Measurements from ENCODE around the gene PLEKHA1.

The PLEKHA1 gene

DNA sequence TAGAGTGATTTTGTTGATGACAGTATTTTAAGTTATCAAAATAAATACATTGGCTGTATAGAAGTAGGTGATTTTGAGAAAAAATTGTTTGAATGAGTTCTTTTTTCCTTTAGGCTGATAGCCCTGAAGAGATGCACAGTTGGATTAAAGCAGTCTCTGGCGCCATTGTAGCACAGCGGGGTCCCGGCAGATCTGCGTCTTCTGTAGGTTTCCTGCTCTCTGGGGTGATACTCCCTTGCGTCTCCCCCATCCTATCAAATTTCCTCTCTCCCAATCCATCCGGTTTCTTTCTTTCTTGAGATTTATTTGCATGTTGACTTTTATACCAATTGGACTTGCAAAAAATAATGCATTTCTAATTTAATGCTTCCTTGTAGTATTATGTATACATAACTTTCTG lies 52.3 kb downstream of the PLEKHA1 start:
- no peak for DNase-seq (ENCODE audit: low read depth)

DNA sequence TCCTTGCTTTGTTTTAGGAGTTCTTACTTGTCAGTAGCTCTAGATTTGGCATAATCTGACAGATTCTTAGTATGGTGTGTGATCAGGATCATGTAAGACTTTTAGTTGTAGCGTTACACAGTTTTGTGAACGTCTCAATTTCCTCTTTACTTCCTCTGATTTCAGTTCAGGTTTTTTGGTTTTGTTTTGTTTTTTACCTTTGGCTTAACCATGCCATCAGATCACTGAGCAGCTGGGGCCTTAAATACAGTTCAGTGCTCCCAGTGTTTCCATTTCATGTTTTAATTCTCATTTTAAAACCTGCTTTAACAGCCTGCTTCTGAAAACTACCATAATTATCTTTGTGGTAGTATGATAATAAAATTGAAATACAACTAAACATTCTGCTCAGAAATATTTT lies 52.8 kb downstream of the PLEKHA1 start:
- TF ChIP-seq, protein P1, sequence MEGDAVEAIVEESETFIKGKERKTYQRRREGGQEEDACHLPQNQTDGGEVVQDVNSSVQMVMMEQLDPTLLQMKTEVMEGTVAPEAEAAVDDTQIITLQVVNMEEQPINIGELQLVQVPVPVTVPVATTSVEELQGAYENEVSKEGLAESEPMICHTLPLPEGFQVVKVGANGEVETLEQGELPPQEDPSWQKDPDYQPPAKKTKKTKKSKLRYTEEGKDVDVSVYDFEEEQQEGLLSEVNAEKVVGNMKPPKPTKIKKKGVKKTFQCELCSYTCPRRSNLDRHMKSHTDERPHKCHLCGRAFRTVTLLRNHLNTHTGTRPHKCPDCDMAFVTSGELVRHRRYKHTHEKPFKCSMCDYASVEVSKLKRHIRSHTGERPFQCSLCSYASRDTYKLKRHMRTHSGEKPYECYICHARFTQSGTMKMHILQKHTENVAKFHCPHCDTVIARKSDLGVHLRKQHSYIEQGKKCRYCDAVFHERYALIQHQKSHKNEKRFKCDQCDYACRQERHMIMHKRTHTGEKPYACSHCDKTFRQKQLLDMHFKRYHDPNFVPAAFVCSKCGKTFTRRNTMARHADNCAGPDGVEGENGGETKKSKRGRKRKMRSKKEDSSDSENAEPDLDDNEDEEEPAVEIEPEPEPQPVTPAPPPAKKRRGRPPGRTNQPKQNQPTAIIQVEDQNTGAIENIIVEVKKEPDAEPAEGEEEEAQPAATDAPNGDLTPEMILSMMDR (IDR thresholded peaks at IDR 0.05; ENCODE audit: low read depth, low read length, missing control alignments): no peak
- H3K4me3 ChIP-seq (ENCODE audit: low read depth, low read length): no peak overlapping the region
- no peak for DNase-seq (ENCODE audit: low read depth)

More for the DNA sequence above, 52.3 kb downstream of the PLEKHA1 start:
- TF ChIP-seq, protein P1 (IDR thresholded peaks at IDR 0.05; ENCODE audit: low read depth, low read length, missing control alignments): no peak
- no peak overlapping the region for H3K4me3 ChIP-seq (ENCODE audit: low read depth, low read length)

DNA sequence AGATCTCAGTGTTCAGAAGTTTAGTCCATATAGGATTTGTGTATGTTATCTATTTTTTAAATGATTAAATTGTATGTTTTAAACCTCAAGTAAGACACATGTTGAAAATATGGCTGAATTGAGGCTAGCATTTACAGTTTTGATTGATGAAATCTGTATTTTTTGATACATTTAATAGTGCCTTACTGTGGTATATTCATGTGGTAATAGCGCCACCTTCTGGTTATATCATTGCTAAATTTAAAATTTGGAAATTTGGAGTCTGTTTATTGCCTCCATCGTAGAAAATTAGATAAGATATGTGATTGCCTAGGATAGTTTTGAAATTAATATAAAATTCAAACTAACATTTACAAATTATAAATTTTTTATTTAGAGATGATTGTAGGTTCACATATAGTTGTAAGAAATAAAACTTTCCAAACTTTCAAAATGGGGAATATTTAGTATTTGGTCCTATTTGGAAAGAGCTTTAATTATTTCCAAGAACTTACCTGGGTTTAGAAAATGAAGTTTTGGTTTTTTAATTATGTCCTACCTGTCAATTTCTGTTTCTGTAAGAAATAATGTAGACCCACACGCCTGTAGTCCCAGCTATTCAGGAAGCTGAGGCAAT lies 60.8 kb downstream of the PLEKHA1 start:
- TF ChIP-seq, protein P1 (IDR thresholded peaks at IDR 0.05; ENCODE audit: low read depth, low read length, missing control alignments): peak; percentile 9
- H3K4me3 ChIP-seq (ENCODE audit: low read depth, low read length): no peak overlapping the region
- peak; percentile 4 for DNase-seq (ENCODE audit: low read depth)

DNA sequence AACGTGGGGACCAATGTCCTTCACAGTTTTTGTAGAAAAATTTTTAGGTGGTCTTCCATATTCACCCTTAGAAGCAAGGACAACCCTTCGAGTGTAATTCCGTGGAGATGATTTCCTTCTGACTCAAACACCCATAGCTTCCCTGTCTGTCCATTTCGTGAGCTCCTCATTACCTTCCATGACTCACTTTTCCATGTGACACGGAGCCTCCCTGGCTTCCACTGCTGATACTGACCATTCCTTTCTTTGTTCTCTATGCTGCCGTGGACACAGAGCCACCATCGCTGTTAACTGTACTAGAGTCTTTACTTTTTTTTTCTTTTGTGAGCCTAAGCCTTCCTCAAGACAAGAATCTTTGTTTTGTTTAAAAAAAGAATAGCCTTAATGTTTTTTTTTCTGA lies 67.5 kb downstream of the PLEKHA1 start:
- DNase-seq (ENCODE audit: low read depth): no peak

DNA sequence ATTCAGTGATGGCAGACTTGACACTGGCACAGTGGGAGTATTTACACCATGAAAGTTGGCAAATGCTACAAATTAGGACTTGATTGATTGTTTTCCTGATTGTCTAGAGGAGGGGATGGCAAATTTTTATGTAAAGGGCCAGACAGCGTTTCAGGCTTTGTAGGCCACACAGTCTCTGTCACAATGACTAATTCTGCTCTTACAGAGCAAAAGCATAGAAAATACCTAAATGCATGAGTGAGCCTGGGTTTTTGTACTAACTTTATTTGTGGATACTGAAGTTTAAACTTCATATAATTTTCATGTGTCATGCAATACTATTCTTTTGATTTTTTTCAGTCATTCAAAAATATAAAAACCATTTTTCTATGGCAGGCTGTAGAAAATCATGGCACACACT lies 71.0 kb downstream of the PLEKHA1 start:
- TF ChIP-seq, protein P1 (IDR thresholded peaks at IDR 0.05; ENCODE audit: low read depth, low read length, missing control alignments): no peak
- no peak for DNase-seq (ENCODE audit: low read depth)
- H3K4me3 ChIP-seq (ENCODE audit: low read depth, low read length): no peak overlapping the region

More for the DNA sequence above, 67.5 kb downstream of the PLEKHA1 start:
- TF ChIP-seq, protein P1 (IDR thresholded peaks at IDR 0.05; ENCODE audit: low read depth, low read length, missing control alignments): no peak
- no peak overlapping the region for H3K4me3 ChIP-seq (ENCODE audit: low read depth, low read length)

DNA sequence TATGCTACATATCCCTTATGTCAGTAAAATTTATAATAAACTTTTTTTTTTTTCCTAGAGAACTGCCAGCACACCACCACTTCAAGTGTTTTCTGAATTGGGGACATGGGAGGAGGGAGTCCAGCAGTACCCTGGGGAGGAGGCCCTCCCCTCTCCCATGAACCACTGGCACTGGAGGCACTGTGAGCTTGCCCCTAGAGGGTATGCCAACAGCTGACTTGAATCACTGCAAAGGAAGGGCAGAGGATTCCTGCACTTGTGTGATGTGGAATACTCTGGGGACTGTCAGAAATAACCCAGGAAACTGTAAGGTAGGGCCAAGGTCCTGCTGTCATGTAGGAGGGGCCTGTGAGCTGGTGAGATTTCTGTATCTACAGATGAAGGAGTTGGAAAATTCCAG lies 71.4 kb downstream of the PLEKHA1 start:
- no peak overlapping the region for H3K4me3 ChIP-seq (ENCODE audit: low read depth, low read length)
- TF ChIP-seq, protein P1 (IDR thresholded peaks at IDR 0.05; ENCODE audit: low read depth, low read length, missing control alignments): no peak
- DNase-seq (ENCODE audit: low read depth): no peak

Data from GM12864 (cell line).